Panc1 (cell line): ENCODE measurements around the gene LRRC3C. TPM values are rescaled to one million over a fixed set of nuclear protein-coding genes. Genes with fewer than 3 reads are reported as not detected.

Source experiments
- ATAC-seq: fragments of 200-7000 bp; cut with Tn5 transposase; 2 replicates; pipeline ENCODE4 v1.9.1; 2020; ENCODE audit warnings: mild to moderate bottlenecking, moderate library complexity
- BruUV-seq: library from RNA; stranded (reverse); fragments of 400-500 nt; replicated peaks from 2 replicates; lab custom pipeline; 2021; lab: Mats Ljungman, UMichigan
- CTCF ChIA-PET: fragments of 300-600 bp; sonication (Branson Sonifier 250); formaldehyde crosslinking; loops from one replicate; lab custom pipeline; 2022; ENCODE audit warnings: antibody characterized with exemption; lab: Charles Lee
- POLR2A ChIA-PET: fragments of 300-600 bp; sonication (Branson Sonifier 250); formaldehyde crosslinking; loops from one replicate; lab custom pipeline; 2022; ENCODE audit warnings: antibody characterized with exemption; lab: Charles Lee
- DNase-seq: peaks from one replicate; pipeline ENCODE4 v3.0.0-alpha.2; 2010; ENCODE audit warnings: low read depth, low spot score
- H3K27ac ChIP-seq: 2 replicates; pipeline ENCODE4 v1.5.1; 2011; ENCODE audit warnings: mild to moderate bottlenecking, low read length, inconsistent platforms
- H3K27me3 ChIP-seq: fragments of 200-500 bp; sonication (Bioruptor generic); 2 replicates; pipeline ENCODE4 v1.6.0; 2014; ENCODE audit warnings: low read length, inconsistent platforms; ENCODE audit not compliant: control insufficient read depth, insufficient read depth
- H3K36me3 ChIP-seq: fragments of 200-500 bp; sonication (Bioruptor generic); 2 replicates; pipeline ENCODE4 v1.5.1; 2014; ENCODE audit warnings: inconsistent platforms, mild to moderate bottlenecking, low read length, moderate library complexity; ENCODE audit not compliant: control insufficient read depth, insufficient read depth
- H3K4me1 ChIP-seq: 2 replicates; pipeline ENCODE4 v1.5.1; 2011; ENCODE audit warnings: inconsistent platforms, mild to moderate bottlenecking, low read length, moderate library complexity; ENCODE audit not compliant: control insufficient read depth, insufficient read depth
- H3K4me3 ChIP-seq, 2 experiments: 2 replicates each; pipeline ENCODE4 v1.5.1; 2011 to 2012; ENCODE audit warnings: low read depth in 2 of 2, low read length in 2 of 2, mild to moderate bottlenecking in 2 of 2, inconsistent platforms in 1 of 2, moderate library complexity in 1 of 2
- H3K9me3 ChIP-seq: fragments of 200-500 bp; sonication (Bioruptor generic); 2 replicates; pipeline ENCODE4 v1.5.1; 2014; ENCODE audit warnings: low read depth, mild to moderate bottlenecking, inconsistent platforms, low read length, moderate library complexity; ENCODE audit not compliant: control insufficient read depth, insufficient read depth
- POLR2AphosphoS5 ChIP-seq: IDR thresholded peaks from 2 replicates; pipeline ENCODE4 v1.6.1; 2012; ENCODE audit warnings: mild to moderate bottlenecking, low read depth, low read length, moderate library complexity
- REST ChIP-seq, 2 experiments: IDR thresholded peaks; 2 replicates each; pipeline ENCODE4 v1.6.1; 2011 to 2012; ENCODE audit warnings: low read depth in 2 of 2, control low read depth in 1 of 2, low read length in 1 of 2, mild to moderate bottlenecking in 1 of 2, moderate library complexity in 1 of 2; ENCODE audit not compliant: insufficient read depth in 1 of 2
- SIN3A ChIP-seq: IDR thresholded peaks from 2 replicates; pipeline ENCODE4 v1.6.1; 2012; ENCODE audit warnings: low read depth, mild to moderate bottlenecking, low read length, moderate library complexity, borderline replicate concordance; ENCODE audit not compliant: insufficient read depth
- TCF7L2 ChIP-seq: IDR thresholded peaks from 2 replicates; pipeline ENCODE4 v1.6.1; 2011; ENCODE audit warnings: mild to moderate bottlenecking, low read depth, low read length, inconsistent platforms
- in situ Hi-C: cut with HindIII; loops from 2 replicates; pipeline ENCODE4 v1.10.0; 2016; ENCODE audit warnings: low sequenced_read_pairs, low pct_unique_long_range_greater_than_20kb
- intact Hi-C: fragments of 100-400 bp; cut with micrococcal nuclease; formaldehyde crosslinking; loops from one replicate; pipeline ENCODE4 v1.10.0; 2022; ENCODE audit not compliant: unreplicated experiment
- total RNA-seq: library from RNA; stranded (reverse); gene quantifications from one replicate; pipeline ENCODE4 v1.2.1, GENCODE V29; 2021; ENCODE audit not compliant: unreplicated experiment
- TF ChIP-seq, protein P1 (sequence below): fragments of 450-650 bp; IDR thresholded peaks from 2 replicates; pipeline ENCODE4 v1.5.1; 2017; ENCODE audit warnings: mild to moderate bottlenecking

LRRC3C gene
- total RNA-seq, 1 experiment from 2014 or later: not detected

GRCh38 chr17:39913989-39914388 lies 13.5 kb upstream of the LRRC3C start:
- Histone ChIP-seq H3K4me3 (no peak overlapping the region), H3K4me1 (no peaks in the 10 kb centered on the region), H3K36me3 (no peaks in the 10 kb centered on the region), H3K9me3 (no peaks in the 10 kb centered on the region), H3K27ac (no peak overlapping the region), H3K27me3 (no peaks in the 10 kb centered on the region)
- BruUV-seq: no TSS peak
- no peak for TF ChIP-seq POLR2AphosphoS5
- no peak for TF ChIP-seq TCF7L2
- TF ChIP-seq REST (IDR thresholded peaks at IDR 0.05; ENCODE audit: insufficient read depth in 1 of 2, low read depth in 2 of 2, low read length in 1 of 2): no peak
- TF ChIP-seq, protein P1, sequence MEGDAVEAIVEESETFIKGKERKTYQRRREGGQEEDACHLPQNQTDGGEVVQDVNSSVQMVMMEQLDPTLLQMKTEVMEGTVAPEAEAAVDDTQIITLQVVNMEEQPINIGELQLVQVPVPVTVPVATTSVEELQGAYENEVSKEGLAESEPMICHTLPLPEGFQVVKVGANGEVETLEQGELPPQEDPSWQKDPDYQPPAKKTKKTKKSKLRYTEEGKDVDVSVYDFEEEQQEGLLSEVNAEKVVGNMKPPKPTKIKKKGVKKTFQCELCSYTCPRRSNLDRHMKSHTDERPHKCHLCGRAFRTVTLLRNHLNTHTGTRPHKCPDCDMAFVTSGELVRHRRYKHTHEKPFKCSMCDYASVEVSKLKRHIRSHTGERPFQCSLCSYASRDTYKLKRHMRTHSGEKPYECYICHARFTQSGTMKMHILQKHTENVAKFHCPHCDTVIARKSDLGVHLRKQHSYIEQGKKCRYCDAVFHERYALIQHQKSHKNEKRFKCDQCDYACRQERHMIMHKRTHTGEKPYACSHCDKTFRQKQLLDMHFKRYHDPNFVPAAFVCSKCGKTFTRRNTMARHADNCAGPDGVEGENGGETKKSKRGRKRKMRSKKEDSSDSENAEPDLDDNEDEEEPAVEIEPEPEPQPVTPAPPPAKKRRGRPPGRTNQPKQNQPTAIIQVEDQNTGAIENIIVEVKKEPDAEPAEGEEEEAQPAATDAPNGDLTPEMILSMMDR: no peak
- no peak for TF ChIP-seq SIN3A
- intact Hi-C loops: no loop called here
- no peak for DNase-seq
- in situ Hi-C loops: no loop called here
- CTCF ChIA-PET: no interaction called here
- ATAC-seq: no peak
- POLR2A ChIA-PET: no interaction called here

GRCh38 chr17:39915559-39915958 lies 12.0 kb upstream of the LRRC3C start:
- ATAC-seq (no peak), DNase-seq (no peak)
- Histone ChIP-seq H3K9me3 (no peaks in the 10 kb centered on the region), H3K4me3 (no peak overlapping the region), H3K4me1 (no peaks in the 10 kb centered on the region), H3K36me3 (no peaks in the 10 kb centered on the region), H3K27ac (no peak overlapping the region), H3K27me3 (no peaks in the 10 kb centered on the region)
- in situ Hi-C loops: no loop called here
- TF ChIP-seq REST (IDR thresholded peaks at IDR 0.05; ENCODE audit: insufficient read depth in 1 of 2, low read depth in 2 of 2, low read length in 1 of 2) (no peak), TCF7L2 (no peak)
- TF ChIP-seq, protein P1: no peak
- CTCF ChIA-PET: interaction anchor here (0.8 kb wide), 1 partner anchor 42 kb away, joined by 8 read pairs; no protein-coding TSS in a partner anchor
- POLR2A ChIA-PET: interaction anchor here (0.6 kb wide), 1 partner anchor 330 kb away, joined by 3 read pairs; no protein-coding TSS in a partner anchor
- no TSS peak for BruUV-seq
- intact Hi-C loops: no loop called here
